HG03097 (cell line): ENCODE measurements around the gene LACRT.
"Not testable (repeated sequence)": the region's sequence is repeated elsewhere in the genome, so short reads cannot be mapped to it uniquely, and the experiment has no call there.

Experiments
- ATAC-seq: cut with Tn5 transposase; IDR thresholded peaks from one replicate; pipeline ENCODE4 v1.9.1; 2021; ENCODE audit not compliant: unreplicated experiment, low FRiP score

Gene LACRT, protein sequence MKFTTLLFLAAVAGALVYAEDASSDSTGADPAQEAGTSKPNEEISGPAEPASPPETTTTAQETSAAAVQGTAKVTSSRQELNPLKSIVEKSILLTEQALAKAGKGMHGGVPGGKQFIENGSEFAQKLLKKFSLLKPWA

DNA sequence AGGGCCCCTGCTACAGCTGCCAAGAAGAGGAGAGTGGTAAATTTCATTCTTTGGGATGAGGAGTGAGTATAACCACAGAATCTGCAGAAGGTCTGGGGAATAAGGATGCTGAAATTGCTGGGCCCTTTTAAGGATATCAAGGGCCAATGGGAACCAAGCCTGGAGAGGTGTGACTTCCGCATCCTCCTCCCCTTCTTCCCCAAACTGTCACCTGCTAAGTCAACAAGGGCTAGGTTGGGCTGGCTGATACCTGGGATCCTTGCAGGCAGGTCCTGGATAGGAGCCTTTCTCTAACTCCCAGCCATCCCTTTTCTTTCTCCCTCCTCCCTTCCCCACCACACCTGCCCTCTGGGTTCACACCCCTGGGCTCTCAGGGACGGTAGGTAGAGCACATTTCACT, at the start of gene LACRT:
LACRT (minus strand) TSS at position 101 of the 400 bp plus-strand sequence; CDS start at position 47, 54 bp downstream.
- no peak for ATAC-seq

DNA sequence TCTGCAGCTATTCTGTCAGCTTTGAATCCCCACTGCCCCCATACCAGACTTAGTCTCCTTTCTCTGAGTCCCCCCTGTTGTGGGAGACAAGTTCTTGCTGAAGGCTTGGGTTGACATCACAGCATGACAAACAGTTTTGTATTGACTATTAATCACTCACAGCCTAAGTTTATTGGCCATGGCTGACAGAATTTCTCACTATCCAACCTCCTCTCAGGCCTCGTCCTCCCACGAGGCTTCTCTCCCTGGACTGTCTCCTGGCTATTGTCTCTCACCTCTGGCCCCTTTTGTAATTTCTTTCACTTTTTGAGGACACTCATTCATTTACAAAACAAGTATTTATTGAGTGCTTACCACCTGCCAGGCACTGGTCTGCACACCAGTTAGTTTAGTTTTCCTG, 48.7 kb upstream of the LACRT start:
- ATAC-seq = no peak

DNA sequence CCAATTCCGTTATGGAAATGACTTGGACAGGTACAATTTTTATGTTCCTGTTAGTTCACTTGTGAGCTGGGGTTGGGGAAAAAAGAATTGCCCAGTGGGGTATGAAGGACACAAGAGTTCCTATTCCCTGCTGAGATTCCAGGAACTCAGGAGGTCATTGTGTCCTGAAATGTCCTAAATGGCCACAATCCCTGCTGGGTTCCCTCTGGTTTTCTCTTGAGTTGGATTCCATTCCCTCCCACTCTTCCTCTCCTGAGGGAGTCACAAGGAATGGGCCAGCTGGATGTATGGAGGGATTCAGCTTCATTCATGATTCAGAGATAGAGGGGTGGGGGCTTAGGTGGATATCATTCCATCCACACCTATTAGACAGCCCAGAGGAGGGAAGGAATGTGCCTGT, 48.0 kb upstream of the LACRT start:
- no peak for ATAC-seq

DNA sequence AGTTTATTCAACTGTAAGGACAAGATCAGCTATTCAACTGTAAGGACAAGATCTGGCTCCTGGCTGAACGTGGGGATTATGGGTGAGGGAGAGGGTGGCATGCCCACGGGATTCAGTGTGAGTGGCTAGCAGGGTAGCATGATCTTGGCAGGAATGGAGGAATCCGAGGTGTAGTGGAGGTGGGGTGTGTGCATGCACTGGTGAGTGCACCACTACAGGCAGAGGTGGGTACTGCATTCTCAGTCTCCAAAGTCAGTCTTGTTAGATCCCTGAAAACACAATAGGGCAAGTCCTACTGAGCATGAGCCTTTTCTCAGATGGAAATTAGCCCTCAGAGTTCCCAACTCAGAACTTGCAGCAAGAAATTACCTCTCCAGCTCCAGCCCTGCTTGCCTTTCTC, 45.7 kb upstream of the LACRT start:
- no peak for ATAC-seq

DNA sequence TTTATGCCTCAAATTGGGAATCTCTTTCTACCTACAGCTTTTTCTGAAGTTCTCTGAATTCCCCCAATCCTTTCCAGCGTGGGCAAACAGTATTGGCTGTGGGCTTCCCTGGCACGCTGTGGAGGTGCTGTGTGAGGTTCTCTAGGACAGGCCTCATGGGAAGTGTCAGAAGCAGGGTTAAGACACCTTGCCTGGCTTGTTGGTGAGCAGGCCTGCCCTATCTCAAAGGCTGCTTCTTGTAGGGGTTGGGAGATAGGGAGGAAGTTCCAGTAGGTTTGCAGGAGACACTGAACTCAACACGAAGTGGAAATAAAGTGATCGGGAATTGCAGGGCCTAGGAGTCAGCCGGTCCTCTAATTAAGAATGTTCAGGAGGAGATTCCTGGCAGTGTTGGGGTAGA, 43.4 kb upstream of the LACRT start:
- ATAC-seq = no peak

DNA sequence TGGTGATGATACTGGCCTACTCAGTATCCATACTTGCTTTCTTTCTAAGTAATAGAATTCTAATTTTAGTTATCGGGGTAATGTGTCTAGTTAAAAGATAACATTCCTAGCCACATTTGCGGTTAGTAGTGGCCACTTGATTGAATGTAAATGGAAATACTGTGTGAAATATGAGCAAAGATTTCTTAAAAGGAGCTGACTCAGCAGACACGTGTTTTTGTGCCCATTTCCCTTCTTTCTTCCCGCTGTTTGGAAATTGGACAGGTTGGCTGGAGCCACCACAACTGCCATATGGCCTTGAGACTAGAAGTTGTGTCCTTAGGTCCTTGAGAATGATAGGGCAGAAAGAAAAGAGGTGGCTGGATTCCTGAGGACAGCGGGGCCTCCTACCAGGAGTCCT, 33.2 kb upstream of the LACRT start:
- no peak for ATAC-seq

DNA sequence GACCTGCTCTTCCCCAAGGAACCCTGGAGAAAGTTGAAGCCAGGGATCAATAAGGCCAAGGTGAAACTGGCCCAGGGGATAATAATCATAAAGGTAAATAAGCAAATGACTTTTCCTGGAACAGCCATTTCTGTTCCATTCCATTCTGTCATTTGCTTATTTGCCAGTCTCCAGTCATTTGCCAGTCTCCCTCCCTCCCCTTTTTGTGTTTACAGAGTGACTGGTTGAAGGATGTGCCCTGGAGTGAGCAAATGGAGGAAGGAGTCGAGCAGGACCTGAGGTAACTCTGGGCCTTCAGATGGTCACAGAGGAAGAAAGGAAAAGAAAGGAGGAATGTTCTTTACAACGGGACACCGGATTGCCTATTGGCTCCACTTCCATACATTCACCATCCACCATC, 31.3 kb upstream of the LACRT start:
- no peak for ATAC-seq

DNA sequence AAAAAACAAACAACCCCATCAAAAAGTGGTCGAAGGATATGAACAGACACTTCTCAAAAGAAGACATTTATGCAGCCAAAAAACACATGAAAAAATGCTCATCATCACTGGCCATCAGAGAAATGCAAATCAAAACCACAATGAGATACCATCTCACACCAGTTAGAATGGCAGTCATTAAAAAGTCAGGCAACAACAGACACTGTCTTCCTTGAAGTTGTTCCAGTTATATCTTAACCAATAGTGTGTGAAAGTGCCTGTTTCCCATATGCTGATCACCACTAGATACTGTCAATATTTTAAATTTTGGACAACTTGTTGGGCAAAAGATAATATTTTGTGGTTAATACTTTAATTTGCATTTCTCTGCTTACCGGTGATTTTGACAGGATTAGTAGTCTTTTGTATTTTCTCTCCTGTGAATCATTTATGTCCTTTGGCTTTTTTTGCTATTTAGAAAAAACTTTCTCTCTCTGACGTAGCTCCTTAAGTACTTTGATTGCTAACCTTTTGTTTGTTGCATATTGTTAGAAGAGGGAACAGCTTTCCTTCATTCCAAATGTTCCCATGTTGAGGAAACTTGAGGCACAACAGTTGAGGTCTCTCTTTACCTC, 30.4 kb upstream of the LACRT start:
- ATAC-seq = not testable (repeated sequence)

DNA sequence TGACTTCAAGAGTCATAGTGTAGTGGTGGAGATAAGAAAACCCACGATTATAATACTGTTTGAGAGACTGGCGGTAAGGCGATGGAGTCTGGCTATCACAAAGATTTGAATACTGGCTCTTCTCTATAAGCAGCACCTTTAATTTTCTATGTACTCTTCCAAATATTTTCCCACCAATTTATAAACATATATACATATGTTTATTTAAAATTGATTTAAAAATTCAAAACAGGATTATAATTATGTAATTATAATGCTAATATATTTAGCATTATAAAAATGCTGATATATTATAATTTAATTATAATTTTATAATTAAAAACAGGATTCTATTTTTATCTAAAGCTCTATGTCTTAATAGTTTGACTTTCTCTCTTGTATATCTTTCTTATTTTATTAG, 28.9 kb upstream of the LACRT start:
- ATAC-seq = no peak

DNA sequence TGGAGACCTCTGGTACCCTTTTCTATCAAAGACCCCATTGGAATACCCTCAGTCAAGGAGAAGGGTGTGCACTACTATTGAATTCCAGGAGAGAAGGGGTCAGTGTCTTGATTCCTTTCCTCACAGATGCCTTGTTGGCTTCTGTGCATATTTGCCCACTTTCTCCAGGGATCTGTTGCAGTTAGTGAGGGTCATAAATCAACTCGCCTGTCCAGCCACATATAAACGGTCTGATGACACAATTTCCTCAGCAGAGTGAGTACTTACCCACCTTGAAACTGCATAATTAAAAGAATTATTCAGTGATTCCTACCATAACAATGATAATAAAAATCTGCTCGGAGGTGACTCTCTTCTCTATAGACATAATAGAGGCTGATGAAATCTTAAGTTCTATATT, 27.3 kb upstream of the LACRT start:
- no peak for ATAC-seq

DNA sequence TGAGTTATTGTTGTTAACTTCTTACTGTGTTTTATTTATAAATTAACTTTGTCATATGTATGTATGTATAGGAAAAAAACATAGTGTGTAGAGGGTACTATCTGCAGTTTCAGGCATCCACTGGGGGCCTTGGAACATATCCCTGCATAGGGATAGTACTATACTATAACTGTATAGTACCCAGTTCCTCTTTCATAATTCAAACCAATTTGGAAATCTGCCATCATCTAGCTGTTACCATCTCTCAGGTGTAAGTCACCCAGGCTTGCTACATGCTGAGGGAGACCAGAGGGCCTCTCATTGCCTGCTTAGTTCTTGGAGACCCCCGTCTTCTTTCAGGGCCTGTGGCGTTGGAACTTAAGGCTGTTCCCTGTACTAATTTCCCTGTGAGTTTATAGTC, 26.4 kb upstream of the LACRT start:
- ATAC-seq = no peak

DNA sequence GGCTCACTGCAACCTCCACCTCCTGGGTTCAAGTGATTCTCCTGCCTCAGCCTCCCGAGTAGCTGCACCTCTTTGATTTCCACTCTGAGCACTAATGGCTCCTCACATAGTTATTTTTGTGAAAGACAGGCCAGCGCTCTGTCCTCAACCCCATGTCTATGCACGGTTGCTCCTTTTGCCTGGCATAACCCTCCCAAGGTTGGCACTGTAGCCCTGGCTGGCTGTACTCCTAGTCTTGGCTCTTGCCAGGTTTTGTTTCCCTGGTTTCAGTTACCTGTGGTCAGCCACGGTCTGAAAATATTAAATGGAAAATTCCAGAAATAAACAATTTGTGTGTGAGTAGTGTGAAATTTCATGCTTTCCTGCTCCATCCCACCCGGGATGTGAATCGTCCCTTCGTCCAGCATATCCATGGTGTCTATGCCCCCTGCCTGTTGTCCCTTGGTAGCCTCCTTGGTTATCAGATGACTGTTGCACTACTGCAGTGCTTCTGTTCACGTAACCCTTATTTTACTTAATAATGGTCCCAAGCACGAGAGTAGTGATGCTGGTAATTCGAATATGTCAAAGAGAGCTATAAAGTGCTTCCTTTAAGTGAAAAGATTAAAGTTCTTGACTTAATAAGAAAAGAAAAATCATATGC, 25.7 kb upstream of the LACRT start:
- no peak for ATAC-seq

DNA sequence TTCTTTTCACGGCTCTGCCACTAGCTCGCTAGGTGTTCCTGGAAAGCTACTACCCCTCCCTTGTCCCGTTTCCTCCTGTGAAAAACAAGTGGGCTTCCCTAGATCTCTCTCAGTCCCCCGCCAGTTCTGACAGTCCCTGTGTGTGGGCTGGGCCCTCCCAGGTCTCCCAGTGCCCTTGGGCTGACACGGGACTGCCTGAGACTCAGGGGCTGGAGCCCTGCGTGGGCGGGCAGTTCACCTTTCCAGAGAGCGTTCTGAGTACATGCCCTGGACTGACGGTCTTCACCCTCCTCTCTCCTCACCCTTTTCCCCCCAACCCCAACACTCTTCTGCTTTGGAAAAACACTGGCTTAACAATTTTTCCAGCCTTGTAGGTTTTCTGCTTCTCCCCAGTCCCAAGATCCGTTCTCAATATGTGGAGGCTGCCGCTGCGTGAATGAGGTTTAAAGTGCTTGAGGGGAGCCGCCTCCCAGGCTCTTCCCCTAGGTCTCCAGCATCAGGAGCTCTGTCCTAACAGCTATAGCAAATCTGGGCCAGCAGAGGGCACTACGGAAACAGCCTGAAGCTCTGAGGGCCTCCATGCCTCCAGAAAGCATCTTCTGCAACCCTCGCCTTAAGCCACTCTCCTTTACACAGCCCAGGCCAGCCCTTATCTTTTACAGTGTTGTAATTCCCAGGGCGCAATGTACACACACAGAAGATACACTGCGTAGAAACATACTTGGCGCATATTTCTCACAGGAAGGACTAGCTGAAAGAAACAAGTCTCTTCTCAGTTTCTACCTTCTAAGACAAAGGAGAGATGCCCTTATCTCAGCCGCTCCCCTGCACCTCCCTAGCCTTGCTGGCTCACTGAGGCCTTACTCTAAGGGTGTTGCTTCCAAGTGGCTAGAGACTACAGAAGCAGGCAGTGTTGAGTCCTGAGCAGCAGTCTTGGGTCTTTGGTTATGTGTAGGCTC, 23.9 kb upstream of the LACRT start:
- no peak for ATAC-seq

DNA sequence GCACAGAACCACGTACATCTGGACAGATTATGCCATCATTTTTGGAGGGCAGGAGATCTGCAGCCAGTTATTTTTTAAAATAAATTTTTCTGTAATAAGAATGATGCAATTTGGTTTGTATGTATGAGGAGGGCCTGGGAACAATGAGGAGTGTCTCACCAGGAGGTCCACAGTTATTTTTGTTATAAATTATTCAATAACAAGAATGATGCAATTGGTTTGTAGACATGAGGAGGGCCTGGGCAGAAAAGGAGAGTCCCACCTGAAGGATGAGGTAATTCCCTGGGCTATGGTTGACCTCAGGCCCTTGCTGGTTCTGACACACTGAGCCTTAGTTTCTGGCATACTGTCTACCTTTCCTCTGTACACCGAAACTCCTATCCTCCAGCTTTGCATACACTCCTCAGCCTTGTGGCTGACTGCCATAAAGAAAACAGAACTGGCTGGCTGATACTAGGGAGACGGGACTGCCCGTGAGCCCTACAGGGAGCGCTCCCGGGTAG, 22.5 kb upstream of the LACRT start:
- ATAC-seq = no peak

DNA sequence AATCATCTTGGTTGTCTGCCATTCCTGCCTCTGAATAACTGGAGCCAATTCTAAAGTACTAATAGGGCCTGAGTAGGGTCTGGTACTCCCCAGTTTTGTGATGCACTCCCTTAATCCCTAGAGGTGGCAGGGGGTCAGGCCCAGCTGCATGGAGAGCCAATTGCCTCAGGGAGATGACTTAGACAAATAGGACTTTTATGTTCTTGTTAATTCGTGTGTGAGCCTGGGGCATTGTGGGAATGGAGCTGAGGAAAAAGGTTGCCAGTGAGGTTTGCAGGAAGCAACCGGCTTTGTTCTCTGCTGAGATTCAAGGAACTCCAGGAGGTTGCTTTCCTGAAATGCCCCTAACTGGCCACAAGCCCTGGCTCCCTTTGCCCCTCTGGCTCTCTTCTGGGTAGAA, 20.2 kb upstream of the LACRT start:
- ATAC-seq = no peak

DNA sequence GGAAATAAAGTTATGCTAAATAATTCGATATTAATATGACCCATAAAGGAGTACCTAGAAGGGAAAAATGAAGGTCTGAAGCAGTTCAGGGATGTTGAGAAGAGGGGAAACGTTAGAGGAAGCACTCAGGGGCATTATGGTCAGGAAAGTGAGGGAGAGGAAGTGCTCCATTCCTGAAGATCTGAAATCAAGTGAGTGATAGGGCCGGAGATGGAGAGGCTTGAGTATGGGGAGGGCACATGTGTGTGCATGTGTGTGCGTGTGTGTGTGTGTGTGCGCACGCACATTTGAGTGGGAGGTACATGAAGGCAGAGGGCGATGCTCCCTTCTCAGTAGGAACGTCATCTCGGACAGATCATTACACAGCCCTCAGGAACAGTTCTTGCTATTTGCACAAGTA, 18.3 kb upstream of the LACRT start:
- ATAC-seq = no peak

DNA sequence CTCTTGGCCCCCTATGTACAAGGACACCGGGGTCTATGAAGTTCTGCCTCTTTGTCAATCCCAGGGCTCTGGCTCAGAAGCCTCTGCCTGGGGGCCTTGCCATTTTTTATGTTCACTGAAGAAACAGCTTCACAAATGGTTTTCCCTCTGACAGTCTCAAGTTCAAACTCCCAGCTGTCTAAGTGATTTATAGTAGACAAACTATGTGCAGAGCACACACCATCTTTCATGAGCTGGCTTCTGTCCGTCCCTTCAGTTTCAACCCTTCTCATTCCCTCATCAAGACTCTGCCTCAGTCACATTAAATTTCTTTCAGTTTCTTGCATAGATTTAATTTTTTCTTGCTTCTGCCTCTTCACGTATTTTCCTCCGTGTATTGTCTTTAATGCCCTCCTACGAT, 16.2 kb upstream of the LACRT start:
- no peak for ATAC-seq

DNA sequence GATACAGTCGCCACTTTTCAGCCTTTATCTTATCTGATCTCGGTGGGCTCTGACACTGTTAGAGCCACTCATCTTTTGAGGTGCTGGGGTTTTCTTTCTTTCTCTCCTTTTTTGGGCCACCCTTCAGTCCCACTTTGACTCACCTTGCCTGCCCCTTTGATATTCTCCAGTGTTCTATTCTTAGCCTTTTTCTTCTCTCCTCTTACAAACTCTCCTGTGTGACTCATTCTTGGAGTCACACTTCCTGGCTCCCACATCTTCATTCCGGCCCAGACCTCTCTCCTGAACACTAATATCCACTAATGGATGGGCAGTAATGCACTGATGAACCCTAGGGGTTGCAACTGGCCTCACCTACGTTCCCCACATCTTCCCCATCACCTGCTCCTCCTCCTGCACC, 15.7 kb upstream of the LACRT start:
- ATAC-seq = no peak

DNA sequence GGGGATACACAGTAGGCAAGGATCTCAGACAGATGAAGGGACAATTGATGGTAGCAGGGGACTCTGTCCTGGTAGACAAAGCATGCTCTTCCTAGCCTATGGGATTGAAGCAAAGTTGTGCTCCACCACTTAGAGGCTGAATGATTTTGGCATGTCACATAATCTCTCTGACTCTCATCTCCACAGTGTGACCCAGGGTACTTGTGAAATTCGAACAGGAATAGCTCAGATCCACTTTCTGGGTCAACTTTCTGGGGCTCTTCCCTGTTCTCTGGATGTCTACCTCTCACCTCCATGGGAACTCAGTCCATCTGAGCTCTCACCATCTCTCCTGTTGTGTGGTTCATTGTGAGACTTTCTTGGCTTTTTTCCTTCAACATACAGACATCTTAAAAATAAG, 15.1 kb upstream of the LACRT start:
- ATAC-seq = no peak

DNA sequence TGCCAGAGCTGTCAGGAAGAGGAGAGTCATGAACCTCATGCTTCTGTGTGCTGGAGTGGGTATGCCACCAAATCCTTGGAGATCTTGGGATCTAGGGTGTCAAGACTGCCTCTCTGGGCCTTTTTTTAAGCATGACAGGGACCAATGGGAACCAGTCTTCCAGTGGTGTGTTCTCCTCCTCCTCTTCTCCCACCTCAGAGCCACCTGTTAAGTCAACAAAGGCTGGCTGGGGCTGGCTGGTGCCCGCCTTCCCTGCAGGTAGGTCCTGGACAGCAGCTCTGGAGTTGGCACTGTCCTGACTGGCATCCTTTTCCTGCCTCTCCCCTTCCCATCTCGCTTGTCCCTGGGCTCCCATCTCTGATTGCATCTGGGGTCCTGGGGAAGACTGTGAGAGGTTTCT, 13.6 kb upstream of the LACRT start, which contains the start of gene DCD:
DCD (minus strand) TSS at position 101 of the 400 bp plus-strand sequence; CDS start at position 39, 62 bp downstream.
- ATAC-seq = no peak

DNA sequence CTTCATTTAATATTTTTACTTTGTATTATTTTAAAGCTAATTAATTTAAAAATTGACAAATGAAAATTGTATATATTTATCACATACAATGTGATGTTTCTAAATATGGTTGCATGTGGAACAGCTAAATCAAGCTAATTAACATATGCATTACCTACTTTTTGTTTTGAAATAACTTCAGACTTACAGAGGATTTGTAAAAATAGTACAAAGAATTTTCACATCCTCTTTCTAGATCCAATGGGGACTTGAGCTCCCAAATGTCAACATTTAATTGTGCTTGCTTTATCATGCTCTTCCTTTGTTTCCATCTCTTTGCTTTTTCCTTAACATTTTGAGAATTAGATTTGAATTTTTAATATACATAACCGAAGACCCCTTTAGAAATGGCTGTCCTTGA, 6.9 kb upstream of the LACRT start:
- ATAC-seq = no peak
